D721Med (cell line): Measurements from ENCODE around the gene PDE7B.

ENCODE experiments used
- DNase-seq: peaks from one replicate; pipeline ENCODE4 v3.0.0; 2011; ENCODE audit warnings: low spot score; ENCODE audit not compliant: insufficient read length
- FAIRE-seq: peaks from 2 replicates; lab custom pipeline; 2011; peaks lifted over from hg19 to GRCh38; lab: Jason Lieb, UNC
- TF ChIP-seq, protein P1 (sequence below): IDR thresholded peaks from 2 replicates; pipeline ENCODE4 v1.5.1; 2012; ENCODE audit warnings: mild to moderate bottlenecking, control low read depth; ENCODE audit not compliant: insufficient read depth; ENCODE audit errors: missing control alignments

Gene PDE7B

GRCh38 chr6:135937106-135937505, 85.6 kb downstream of the PDE7B start:
- FAIRE-seq (no peak), DNase-seq (no peak)
- TF ChIP-seq, protein P1, sequence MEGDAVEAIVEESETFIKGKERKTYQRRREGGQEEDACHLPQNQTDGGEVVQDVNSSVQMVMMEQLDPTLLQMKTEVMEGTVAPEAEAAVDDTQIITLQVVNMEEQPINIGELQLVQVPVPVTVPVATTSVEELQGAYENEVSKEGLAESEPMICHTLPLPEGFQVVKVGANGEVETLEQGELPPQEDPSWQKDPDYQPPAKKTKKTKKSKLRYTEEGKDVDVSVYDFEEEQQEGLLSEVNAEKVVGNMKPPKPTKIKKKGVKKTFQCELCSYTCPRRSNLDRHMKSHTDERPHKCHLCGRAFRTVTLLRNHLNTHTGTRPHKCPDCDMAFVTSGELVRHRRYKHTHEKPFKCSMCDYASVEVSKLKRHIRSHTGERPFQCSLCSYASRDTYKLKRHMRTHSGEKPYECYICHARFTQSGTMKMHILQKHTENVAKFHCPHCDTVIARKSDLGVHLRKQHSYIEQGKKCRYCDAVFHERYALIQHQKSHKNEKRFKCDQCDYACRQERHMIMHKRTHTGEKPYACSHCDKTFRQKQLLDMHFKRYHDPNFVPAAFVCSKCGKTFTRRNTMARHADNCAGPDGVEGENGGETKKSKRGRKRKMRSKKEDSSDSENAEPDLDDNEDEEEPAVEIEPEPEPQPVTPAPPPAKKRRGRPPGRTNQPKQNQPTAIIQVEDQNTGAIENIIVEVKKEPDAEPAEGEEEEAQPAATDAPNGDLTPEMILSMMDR = no peak

- DNase-seq (no peak), FAIRE-seq (peak; percentile 87)
- TF ChIP-seq, protein P1 = peak; percentile 55
Measured at GRCh38 chr6:135938576-135939207, 87.2 kb downstream of the PDE7B start.

- peak; percentile 85 for FAIRE-seq
- no peak for DNase-seq
- TF ChIP-seq, protein P1 = no peak
Measured at GRCh38 chr6:135939208-135939591, 87.7 kb downstream of the PDE7B start.

DNA sequence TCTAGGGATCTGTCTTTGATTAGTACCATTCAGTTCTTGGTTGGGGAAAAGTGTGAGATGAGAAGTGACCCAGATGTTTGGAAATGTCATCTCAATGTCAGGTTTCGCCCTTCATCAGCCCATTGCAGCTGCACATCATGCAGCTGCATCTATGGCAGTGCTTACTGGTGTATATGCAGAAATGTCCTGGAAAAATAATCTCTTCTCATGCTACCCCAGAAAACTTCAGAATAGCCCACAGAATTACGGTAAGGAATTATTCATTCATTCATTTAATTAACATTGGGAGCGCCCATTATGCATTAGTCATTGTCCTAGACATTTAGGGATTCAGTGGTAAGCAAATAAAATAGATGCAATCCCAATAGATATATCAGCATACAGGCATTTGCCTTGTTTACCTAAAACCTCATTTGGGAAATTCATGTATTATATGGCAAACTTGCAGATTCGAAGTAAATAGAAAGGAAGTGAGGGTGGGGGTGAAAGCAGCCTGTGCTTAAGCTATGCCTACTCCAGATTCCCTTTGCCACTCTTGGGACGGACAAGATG, 89.2 kb downstream of the PDE7B start:
- DNase-seq (no peak), FAIRE-seq (no peak)
- TF ChIP-seq, protein P1 = no peak

GRCh38 chr6:135941275-135942025, 89.9 kb downstream of the PDE7B start:
- FAIRE-seq = no peak
- no peak for DNase-seq
- TF ChIP-seq, protein P1 = no peak

DNA sequence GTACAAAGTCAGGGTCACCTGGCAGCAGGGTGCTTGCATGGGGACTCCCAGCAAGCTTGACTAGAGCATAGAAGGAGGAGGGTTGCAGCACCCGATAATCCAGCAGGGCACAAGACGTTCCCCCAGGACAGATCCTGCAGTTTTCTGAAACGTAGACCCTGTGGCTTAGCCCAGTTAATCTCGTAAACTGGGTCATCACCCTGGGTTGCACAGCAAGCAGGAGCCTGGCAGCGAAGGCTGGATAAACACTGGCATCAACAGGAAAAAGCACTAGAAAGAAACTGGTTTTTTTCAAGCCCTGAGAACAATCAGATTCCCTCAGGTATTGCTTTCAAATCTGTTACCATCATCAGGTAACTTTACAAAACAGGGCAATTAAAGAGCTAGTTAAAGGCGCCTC, 92.6 kb downstream of the PDE7B start:
- no peak for FAIRE-seq
- TF ChIP-seq, protein P1 = no peak
- DNase-seq = no peak

DNA sequence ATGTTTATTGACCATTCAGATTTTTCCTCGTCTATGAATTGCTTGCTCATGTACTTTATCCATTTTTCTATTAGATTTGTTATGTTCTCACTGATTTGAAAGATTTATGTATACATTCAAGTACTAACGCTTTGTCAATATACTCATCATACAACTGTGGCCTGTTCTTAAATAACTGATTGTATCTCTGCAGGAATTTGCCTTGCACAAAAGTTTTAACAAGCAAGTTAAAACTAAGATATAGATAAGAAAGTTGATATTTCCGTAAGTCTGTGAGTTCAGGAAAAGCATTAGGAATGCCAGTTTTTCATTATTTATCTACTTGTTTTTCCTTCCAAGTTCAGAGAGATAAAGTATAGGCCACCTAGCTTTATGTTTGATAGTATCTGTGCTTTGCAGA, 95.2 kb downstream of the PDE7B start:
- FAIRE-seq (no peak), DNase-seq (no peak)
- TF ChIP-seq, protein P1 = no peak
